Ureter (tissue), 1 donor: ENCODE data around the gene TANGO2. TPM values are rescaled to one million over a fixed set of nuclear protein-coding genes. Genes with fewer than 3 reads are reported as not detected.
A peak's percentile ranks its signal among the peaks of the same experiment; 100 is the strongest.

Experiments used
- DNase-seq: peaks from one replicate; pipeline ENCODE4 v3.0.0-alpha.2; 2020; ENCODE audit warnings: low spot score
- total RNA-seq: library from RNA; stranded (reverse); gene quantifications from one replicate; pipeline ENCODE4 v1.2.4, GENCODE V29; 2023
- donor health status: DM: yes; HTN: yes; CAD: no.

Gene TANGO2
- total RNA-seq, 1 donor from 2014 or later, result 28.8 TPM

DNA sequence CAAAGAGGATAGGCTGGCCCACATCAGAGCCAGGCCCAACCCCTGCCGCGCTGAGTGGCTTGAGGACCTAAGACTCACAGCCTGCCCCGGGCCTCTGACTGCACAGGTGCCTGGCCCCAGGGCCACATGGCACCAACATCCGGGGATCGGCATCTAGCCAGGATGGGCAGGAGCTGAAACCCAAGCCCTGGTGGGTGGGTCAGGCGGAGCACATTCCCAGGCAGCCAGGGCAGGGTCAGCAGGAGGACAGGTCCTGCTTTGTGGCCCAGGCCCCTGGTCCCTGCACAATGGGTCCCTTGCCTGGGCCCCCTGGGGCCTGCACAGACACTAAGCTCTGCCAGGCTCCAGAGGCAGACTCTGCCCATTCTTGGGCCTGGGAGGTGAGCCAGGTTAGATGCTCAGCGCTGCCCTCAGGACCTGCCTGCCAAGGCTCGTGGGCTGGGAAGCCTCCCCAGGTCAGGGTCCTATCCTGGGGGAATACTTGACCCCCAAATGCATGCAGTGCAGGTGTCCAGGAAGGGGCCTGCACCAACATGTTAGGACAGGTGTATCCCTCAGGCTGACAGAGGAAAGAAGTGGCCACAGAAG is 37.8 kb upstream of the TANGO2 start:
- no peak for DNase-seq

DNA sequence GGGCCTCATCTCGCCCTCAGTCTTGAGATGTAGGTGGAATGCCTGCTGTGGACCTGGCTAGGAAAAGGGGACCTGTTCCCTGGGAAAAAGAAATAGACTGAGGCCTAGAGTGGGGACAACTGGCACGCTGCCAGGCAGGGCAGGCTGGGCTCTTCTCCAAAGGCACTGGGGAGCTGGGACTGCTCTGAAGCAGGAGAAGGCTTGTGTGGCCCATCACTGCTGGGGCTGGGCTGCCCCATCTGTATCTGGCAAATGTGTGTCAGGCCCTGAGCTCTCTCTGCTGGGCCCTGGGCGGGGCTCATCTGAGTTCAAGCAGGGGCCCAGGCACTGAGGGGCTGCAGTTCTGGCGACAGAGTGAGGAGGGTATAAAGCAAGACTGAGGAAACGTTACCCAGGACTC is 37.2 kb upstream of the TANGO2 start:
- DNase-seq, result no peak

DNA sequence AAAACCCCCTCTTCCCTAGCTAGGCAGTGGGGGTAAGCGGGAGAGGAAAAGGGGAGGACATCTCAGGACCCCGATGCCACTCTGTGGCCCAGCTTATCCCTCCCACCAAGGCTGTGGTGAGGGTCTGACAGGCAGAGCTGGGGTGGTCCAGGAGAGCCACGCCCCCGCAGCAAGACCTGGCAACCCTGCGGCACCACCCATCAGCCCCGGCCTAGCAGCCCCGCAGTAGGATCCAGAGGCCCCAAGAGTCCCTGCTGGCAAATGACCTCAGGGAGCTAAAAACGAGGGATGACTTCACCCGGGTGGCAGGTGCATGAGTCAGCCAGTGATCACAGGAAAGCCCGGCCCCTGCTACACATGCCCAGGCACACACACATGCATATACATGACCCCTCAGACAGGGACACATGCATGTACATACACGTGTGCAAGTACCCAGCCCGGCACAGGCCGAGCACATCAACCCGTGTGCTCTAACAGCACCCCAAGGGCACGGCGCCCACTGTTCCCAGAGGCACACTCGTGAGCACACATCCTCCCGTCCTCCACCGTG is 36.6 kb upstream of the TANGO2 start:
- no peak for DNase-seq

DNA sequence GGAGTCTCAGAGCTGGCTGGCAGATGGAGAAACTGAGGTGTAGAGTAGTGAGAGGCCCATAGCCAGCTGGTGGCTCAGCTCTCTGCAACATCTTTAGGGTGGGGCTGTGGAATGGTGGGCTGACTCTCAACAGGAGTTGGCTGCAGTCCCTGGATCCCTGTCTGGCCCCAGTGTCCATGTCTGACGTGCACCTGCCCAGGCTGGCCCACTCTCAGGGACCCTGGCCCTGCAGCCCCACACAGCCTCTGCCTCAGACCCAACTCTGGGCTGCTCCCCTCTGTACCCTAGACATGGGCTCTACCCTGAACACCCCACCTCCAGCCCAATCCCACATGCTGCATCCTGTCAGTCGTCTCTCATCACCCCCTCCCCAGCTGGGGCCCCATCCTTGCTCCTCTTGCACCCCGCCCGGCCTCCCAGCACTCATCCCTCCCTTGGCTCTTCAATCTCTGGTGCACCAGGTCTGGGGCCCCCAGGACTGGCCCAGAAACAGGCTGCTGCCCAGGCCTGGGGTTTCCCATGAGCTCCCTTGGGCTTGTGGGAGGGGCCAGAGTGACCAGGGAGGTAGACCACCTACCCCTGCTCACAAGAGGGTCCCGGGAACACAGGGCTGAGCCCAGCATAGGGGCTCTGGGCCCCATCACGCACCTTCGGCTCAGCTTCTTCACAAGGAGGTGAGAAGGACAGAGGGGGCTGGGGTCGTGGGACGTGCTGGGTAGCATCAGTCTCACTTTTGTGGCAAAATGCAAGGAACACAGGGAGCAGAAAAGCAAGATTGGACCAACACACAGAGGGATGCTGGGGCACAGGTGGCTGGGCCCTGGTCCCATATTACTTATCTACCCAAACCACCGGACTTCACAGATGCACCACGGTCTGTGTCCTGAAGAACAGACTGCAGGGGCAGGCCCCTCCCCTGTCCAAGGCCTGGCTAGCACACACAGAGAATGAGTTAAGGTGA is 35.8 kb upstream of the TANGO2 start:
- DNase-seq, result no peak

DNA sequence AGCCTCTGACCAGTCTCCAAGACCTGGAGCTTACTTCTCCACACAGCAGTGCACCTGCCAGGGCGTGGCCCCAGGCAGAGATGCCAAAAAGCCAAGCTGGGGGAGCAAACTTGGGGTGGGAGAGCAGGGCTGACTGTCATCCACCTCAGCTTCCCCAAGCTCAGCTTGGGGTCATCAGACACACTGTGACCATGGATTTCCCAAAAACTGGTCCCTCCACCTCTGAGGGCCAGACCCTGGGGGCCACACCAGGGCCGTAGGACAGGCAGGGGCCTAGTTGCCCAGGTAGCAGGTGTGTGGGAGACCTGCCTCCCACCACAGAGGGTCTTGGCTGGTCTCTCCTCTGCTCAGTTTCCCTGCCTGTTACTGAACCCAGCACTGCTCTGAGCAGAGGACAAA is 34.9 kb upstream of the TANGO2 start:
- no peak for DNase-seq

DNA sequence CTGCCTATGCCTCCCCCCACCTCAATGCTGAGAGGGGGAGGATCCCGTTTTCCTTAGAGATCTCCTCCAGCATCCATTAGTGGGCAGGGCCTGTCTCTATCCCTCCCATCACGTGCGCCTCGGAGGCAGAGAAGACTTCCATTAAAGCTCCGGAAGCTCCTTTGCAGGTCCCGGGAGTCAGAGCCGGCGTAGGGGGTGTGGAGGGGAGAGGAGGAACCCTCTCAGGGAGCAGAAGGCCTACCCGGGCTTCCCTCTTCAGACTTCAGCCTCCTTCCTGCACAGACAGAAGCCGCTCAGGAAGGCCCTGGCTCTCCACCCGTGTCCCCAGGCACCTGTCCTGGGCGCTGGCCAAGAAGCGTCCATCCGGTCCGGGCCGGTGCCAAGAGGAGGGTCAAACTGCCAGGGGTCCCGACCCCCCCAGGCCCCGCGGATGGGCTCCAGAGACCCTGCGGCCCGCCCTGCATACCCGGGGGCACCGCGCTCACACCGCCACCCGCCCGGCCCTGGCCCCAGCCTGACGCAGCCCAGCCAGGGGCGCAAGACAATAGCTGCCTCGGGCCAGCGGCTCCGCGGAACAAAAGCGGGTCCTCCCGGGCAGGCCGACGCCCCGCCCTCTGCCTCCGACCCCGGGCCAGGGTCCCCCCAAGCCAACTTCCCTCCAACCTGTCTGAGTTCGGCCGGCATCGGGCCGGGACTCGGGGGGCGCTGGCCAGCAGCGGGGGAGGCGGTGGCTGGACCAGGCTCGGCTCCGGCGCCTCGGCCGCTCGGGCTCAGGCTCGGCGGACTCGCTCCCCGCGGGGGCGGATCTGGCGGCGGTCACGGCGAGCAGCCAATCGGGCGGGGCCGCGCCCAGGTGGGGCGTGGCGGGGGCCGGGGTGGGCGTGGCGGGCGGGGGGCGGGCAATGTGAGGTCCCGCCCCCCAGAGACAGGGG is 34.2 kb upstream of the TANGO2 start:
- peak; percentile 73 for DNase-seq

DNA sequence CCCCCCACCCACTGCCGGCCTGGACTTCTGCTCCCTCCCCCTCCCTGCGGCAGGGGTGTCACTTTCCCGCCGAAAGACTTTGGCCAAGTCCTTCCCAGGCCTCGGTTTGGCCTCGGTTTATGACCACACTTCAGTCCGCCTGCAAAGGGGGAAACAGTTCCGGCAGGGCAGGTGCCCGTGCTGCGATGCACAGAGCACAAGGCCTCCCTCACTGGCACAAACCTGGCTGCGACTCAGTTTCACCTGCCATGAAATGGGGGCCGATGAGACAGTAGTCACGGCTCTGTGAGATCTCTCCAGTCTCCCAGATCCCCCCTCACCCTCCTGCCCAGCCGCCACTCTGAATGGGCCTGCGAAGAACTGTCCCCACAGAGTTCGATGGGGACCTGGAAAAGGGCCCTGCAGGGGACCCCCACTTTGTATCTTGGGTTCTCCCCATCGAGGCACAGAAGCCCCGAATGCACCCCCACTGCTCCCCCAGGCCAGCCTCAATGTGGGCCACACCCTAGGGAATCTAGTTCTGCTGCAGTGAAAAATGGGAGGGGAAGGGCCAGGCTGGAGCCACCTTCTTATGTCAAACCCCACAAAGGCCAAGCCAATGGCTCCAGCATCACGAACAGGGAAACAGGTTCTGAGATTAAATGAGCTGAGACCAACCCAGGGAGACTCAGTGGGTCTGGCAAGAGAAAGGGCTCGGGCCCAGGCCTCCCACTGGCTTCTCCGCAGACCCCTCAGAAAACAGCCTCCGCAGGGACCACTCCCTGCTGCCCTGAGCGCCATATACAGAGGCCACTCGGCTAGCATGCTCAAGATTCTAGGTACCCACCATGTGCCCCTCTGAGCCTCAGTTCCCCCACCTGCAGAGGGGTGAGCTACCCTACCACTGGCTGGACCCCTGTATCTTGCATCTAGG is 33.3 kb upstream of the TANGO2 start:
- DNase-seq, result no peak

DNA sequence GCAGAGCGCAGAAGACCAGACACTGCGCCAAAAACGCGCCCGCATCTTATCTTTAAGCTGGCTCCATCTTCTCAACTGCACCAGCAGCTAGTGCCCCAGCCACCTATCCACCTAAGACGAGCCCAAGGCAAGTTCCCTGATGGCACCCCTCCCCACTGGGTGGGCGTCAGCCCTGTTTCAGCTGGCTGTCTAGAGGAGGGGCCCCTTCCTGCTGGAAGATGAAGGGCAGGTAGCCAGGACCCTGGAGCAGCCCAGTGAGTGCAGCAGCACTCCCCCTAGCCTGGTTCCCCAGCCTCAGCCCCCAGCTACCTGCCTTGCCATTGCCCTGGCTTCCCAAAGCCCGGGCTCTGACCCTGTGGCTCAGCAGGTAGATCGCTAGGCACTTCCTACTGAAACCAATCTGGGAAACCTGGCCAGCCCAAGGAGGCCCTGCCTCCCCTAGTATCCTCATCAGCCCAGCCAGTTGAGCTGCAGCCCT is 32.5 kb upstream of the TANGO2 start:
- no peak for DNase-seq

DNA sequence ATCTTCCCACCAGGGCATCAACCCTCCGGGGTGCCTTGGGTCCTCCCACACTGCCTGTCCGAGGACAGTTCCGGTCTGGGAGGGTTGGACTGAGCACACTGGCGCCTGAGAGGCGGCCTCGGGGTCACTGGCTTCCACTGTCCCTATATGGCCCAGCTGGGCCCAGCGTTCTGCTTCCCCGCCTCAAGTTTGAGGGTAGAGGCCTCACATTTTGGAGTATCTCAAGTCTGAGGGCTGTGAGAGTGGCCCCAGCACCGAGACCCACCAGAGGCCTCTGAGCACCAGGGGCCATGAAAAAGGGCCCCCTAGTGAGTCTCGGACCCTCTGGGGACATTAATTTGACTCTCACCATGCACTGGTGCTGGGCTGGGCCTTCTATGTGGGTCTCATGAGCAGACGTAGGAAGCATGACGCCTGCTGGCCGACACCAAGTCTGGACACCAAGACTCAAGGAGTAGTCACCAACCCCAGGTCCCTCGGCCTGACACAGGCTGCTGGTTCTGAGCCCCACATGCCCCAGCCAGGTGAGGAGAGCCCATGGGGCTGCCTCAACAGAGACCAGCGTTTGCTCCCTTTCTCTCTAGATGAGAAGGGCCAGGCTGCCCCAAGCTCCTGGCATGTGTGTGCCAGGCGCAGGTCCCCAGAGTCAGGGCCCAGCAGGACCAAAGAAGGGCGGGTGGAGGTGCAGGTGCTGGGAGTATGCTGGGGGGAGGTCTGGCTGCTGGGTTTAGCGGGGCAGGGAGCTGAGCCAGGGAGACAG is 31.8 kb upstream of the TANGO2 start:
- no peak for DNase-seq

DNA sequence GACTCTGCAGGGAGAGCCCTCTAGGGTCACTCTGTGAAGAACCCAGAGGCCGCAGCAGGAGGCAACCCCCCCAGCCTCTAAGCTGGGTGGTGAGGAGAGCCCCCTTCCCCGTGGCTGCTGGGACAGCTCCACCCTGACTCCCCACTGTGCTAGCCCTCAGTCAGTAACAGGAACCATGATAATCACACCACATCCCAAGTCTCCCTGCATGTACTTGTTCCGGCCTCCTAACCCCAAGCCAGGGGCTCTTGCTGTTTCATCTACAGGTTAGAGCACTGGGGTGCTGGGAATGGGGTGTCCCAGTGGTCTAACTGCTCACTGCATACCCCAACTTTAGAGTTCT is 31.2 kb upstream of the TANGO2 start:
- DNase-seq, result no peak

DNA sequence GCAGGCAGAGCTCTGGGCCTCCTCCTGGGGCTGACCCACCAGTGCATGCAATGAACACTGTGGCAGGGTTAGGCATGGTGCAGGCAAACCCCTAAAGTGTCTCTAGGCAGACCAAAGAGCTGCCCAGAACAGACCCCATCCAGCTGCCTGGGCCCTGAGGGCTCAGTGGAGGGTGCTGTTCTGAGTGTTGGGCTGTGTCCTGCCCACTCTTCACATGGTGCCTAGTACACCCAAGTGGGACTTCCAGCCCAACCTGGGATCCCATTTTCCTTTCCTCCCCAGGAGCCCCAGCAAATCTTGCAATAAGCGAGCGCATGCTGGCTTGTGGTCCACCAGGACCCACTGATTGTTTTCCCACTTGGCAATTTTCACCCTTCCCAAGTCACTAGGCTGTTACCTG is 30.7 kb upstream of the TANGO2 start:
- no peak for DNase-seq

DNA sequence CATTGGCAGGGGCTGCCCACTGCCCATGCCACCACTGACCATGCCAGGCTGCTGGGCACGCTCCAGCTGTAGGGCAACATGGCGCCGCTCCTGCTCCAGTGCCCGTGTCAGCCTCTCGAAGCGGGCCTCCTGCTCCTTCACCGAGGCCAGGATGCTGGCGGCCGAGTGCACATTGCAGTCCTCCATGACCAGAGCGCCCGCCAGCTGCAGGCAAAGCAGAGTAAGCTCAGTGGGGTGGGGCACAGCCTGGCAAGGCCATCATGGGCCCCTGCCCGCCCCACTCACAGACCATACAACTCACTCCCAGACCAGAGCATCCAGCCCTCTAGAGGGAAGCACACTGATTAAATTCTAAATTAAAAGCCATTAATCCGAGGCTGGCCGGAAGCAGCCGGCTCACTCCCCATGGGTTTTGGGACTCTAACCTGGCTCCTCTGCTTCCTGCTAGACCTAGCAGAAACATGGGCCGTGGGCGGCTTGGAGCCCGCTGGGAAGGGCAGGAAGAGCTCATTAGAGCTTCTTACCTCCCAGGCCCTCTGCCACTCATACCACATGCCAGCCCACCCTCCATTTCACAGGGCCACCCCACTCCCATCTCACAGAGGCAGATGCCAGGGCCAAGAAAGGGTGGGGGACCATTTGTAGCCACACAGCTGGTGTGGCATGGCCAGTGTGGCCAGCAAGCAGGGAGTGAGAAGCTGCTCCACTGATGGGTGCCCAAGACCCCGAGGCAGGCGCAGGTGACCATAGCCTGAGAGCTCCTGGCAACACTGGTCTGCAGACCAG is 30.1 kb upstream of the TANGO2 start:
- no peak for DNase-seq

DNA sequence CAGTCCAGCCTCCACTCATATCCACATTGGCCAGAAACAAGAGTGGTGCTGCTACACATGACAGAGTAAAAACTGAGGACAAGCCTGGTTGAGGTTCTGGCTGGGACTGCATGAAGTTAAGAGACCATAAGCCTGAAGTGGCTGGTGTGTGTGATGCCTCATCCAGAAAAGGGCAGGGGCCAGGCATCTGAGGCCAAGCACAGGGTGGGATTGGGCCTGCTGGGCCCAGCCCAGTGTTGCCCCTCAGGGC is 29.6 kb upstream of the TANGO2 start:
- DNase-seq, result no peak

DNA sequence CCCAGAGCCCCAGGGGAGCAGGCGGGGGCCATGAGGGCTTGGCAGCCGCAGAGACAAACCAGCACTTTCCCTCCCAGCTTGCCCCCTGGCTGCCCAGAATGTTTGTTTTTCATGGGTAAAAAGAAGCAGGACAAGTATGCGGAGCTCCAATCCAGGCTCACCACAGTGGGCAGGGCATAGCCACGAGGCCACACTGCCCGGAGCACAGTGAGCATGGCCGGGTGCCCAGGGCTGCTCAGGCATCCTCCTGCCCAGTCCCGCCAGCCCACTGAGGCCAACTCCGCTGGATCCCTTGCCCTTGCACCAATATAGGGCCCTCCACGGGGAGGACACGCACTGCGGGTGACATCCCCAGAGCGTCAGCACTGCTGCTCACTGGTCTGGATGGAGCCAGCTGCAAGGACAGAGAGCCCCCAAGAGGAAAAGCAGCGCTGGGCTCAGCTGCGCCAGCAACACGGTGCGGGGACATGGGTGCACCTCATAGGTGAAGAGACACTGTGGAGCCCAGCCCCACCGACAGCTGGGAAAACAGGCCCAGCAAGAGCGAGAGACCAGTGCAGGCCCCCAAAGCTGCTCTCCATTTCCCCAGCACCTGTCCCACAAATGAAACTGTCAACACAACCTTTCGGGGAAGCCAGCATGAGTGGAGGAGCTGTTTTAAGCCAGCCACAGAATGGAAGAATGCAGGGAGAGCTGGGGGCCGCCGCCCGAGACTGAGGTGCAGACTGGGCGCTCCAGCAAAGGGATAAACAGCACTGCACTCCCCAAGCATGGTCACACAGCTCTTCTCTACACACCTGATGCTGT is 29.1 kb upstream of the TANGO2 start:
- DNase-seq, result no peak

DNA sequence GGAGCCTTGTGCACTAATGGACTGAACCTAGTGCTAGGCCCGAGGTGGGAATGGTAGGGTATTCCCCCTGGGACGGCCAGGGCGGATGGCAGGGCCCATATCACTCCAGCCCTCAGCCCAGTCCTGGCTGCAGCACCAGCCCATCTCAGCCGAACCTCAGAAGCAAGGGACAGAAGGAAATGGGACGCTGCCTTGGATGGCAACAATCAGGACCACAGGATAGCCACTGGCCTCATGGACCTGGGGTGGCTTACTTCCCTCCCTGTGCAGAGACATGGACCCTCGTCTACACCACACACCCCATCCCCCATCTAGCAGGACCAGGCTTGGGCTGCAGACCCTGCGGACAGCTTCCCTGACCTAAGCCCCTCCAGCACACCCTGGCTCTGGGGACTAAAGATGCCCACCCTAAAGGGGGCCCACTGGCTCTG is 28.4 kb upstream of the TANGO2 start:
- DNase-seq, result no peak

DNA sequence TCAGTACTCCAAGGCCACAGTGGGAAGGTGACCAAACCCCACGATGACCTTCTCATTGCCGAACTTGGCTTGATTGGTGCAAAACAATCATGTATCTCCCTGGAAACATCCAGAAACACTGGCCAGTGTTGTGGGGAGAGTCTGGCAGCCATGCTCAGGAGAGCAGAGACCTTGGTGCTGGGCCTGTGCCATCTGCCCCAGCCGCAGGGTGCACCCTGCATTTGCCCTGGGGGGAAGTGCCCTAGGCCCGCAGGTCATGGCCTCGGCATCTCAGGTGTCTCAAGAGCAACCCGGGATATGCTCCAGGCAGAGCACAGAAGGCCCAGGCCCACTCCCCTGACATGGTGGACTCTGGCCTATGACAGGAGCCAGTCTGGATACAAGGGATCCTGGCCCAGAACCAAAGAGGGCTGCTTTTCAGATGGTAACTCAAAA is 28.0 kb upstream of the TANGO2 start:
- no peak for DNase-seq

DNA sequence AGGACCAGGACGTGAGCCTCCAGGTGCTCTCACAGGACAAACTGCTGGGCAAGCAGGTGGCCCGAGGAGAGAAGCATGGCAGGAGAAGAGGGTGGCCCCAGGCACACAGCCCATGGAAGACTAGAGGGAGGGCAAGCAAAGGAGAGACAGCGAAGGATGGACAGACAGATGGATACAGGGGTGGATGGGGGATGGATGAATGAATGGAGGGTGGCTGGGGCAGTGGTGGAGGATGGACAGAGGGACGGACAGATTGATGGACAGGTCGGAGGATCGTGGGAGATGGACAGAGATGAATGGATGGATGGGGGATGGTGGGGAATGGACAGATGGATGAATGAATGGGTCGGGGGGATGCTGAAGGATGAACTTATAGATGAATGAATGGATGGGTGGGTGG is 27.0 kb upstream of the TANGO2 start:
- no peak for DNase-seq

DNA sequence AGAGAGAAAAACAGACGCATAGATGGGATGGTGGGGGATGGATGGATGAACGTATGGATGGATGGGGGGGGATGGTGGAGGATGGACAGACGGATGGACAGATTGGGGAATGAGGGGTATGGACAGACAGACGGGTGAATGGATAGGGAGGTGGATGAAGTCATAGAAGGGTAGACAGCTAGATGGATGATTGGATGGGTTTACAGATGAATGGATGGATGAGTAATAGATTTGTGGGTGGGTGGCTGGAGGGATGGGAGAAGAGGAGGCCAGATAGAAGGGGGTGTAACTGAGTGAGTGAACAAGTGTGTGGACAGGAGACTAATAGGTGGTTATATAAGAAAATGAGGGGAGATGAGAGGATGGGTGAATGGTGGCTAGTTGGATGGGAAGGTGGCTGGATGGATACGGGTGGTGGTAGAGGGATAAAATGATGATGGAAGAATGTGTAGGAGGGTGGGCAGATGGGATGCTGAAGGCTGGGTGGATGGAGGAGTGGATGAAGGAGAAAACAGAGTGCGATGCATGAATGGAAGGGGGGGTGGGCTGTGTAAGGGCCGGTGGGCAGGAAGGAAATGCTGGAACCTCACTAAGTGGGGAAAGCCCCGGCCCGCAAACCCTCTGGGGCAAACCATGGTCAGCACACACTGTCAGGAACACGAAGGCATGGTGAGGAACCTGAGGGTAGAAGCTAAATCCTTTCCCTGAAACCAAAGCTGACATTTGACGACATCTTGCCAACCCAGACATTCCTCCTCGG is 25.9 kb upstream of the TANGO2 start:
- DNase-seq, result no peak
